Right forelimb (tissue), 1 donor: ENCODE data around the gene PTTG2.
"Not testable (repeated sequence)": the region's sequence is repeated elsewhere in the genome, so short reads cannot be mapped to it uniquely, and the experiment has no call there.

Experiments used
- DNase-seq: peaks from one replicate; pipeline ENCODE4 v3.0.0-alpha.2; 2018

PTTG2 gene

DNA sequence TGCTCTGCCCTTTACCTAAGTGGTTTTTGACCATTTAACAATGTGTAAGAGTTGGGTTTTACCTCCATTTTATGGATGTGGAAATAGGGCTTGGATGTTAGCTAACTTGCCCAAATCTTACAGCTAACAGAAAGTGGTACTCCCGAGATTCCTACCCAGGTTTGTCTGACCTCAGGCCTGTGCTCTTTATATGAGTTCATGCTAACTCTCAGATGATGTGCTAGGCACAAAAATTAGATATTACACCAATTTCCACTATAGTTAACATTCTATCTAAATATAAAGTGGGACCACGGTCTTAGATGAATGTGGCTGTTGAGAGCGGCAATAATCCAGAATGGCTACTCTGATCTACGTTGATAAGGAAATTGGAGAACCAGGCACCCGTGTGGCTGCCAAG is at the start of gene PTTG2:
TSS of gene PTTG2 (plus strand) at position 301 of the 400 bp plus-strand sequence. CDS start at position 338, 37 bp downstream.
- DNase-seq: no peak

DNA sequence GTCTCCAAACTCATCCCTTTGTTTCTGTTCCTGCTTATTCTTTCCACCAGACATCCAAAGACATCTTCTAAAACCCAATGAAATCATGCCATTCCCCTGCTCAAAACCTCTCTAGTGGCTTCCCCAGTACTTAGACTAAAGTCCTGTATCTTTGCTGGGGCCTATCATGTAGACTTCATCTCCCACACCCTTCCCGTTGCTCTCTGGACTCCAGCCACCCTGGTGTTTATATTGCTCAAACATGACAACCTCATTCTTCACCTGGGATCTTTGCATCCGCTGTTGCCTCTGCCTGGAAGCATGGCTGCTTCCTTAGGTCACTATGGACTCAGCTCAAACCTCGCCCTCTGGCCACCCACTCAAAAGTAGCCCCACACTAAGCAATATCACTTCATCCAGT is 45.7 kb upstream of the PTTG2 start:
- DNase-seq: no peak

DNA sequence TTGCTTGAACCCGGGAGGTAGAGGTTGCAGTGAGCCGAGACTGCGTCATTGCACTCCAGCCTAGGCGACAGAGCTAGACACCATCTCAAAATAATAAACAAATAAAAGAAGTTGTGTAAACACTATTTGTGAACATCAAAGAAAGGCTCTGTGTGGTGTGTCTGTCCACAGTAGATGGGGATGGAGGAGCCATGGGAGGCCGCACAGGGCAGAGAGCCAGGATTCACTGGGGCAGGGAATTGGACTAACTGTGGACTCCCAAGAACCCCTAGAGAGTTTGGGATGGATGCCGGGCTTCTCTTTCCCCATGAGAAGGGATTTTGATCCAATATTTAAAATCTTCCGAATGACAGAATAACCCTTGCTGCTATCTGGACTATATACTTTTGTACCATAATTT is 42.8 kb upstream of the PTTG2 start:
- no peak for DNase-seq

DNA sequence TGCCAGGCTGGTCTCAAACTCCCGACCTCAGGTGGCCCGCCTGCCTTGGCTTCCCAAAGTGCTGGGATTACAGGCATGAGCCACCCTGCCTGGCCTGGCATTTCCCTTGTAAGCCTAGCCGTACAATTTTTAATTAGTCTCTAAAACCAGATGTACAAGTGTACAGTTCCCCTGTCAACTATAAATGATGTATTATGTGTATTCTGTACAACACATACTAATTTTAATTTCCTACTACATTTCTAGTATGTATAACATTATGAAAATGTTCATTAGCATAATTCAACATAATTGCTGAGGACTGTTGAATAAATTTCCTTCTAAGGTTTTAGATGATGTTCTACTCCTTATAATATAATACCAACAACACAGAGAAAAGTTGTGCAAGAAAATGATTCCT is 41.5 kb upstream of the PTTG2 start:
- DNase-seq: no peak

DNA sequence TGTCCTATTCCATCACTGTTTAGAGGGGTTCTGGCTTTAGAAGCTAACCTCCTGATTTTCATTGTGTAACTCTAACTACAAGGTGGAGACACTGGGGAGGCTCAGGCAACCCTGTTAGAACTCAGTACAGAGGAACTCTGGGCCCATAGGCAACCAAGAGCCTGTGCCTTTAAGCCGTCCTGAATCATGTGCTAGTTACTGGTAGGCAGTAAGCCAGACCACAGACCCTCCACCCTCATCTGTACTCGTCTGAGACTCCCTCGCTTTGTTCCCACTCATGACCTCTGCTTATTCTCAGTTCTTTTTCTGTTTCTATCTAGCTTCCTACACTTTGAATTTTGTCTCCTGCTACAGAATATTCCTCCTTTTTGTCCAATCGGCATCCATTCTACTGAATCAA is 37.9 kb upstream of the PTTG2 start:
- no peak for DNase-seq

DNA sequence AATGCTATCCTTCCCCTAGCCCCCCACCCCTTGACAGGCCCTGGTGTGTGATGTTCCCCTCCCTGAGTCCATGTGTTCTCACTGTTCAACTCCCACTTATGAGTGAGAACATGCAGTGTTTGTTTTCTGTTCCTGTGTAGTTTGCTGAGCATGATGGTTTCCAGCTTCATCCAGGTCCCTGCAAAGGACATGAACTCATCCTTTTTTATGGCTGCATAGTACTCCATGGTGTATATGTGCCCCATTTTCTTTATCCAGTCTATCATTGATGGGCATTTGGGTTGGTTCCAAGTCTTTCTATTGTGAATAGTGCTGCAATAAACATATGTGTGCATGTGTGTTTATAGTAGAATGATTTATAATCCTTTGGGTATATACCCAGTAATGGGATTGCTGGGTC is 37.1 kb upstream of the PTTG2 start:
- not testable (repeated sequence) for DNase-seq

DNA sequence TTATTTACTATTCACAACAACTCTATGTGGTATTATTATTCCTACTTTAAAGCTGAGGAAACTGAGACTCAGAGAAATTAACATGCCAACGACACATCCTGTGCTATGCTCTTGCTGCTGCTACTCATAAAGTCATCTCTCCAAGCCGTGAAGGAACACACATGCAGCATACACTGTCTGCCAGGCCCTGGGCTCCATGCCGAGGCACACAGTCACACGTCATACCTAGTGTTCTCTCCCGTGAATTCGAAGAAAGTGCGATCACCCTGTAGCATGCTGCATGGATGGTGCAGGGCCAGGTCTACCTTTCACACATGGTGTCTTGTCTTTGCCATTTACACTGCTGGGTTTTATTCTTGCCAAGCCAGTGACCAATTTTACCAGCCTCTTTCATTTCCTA is 35.3 kb upstream of the PTTG2 start:
- no peak for DNase-seq

DNA sequence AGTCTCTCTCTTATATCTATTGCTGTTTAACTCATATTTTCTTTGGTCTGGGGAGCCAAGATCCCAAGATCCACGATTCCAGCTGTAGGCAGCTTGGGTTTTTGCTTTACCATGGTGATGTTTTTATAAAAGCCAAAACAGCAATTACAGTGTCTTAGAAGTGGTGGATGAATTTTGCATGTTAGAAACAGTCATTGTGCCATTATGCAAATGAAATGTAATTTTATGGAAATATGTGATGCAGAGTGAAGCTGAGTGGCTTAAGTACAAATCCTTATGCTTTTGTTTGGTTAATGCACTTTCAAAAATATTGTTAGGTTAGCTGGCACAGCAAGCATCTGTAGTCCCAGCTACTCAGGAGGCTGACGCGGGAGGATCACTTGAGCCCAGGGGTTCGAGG is 32.8 kb upstream of the PTTG2 start:
- no peak for DNase-seq

DNA sequence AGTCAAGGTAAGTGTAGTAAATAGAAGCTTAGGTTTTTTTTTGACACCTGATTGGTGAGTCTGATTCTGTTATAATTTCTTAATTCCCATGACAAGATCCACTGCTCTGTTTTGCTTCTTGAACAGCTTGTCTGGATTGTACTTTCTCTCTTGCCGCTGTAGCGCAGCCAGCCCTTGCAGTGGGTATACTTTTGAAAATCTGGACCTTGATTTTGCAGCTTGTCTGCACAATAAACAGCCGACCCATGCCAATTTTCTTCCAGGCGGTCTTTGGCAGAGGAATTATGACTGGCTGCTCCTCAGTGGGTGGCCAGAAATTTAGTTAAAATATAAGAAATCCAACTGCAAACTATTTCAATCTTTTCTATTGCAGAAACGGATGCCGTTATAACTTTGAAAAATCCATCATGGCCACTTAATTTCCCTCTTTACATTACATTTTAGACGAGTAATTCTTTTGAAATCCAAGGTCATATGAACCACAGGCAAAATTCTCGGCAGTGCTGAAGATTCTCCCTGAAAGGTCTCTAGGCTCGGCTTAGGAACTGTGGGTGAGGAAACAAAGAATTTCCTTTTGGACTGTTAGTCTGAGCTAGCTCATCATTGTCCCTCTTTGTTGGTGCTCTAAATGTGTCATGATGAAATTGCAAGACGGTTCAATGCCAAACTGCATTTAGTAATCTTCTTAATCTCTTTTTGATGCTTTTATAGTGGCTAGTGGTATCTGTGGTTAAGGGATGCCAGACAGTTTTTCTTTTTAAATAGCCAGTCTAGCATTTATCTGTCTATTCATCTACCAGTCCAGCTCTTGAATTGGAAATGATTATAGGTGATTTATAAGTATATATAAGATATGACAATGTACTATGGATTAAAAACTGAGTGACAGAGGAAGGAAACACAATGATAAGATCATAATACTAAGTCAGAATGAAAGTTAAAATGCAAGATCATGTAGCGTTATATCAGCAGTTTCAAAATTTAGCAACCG is 31.5 kb upstream of the PTTG2 start:
- DNase-seq: no peak

DNA sequence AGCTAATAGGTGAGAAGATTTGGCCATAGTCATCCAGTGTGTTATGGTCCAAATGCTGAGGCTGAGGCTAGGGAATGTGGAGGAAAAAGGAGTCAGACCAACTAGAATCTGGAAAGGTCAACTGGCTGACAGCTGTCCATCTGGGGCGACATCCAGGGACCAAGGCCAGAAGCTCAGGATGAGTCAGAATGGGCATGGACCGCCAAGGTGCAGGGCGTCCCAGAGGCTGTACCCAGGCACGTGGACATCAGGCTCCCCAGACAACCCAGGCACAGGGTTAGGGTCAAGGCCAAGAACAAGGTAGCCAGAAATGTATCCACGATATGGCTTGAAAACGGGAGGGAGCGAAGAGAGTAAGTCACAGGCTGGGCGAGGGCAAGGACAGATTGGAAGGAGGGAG is 26.1 kb upstream of the PTTG2 start:
- DNase-seq: no peak

DNA sequence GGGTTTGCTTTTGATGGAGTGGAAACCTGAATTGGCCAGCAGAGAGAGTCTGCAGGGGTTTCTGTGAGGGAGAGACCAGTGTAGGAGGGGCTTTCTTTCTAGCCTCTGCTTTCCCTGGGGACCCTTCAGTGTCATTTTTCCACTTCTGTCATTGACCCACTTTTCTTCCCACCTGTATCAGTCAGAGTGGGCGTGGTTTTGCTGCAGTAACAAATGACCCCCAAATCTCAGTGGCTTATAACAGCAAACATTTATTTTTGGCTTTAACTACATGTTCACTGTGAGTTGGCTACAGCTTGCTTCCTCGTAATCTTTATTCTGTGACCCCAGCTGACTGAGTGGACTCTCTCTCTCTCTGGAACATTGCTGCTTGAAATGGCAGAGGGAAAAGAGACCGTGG is 25.6 kb upstream of the PTTG2 start:
- no peak for DNase-seq

DNA sequence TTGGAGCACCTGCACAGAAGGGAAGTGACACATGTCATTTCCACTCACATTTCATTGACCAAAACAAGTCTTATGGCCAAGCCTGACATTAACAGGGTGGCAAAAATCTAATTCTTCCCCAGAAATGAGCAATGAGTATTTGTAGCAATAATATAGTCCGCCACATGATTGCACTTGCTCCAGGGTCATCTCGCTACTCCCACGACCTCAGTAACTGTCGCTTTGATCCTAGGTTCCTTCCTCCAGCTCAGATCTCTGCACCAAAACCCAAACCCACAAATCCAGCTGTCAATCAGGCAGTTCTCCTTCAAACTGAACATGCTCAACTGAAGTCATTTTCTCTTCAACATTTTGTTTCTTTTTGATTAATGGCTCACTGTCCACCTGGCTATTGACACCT is 25.2 kb upstream of the PTTG2 start:
- DNase-seq: no peak

DNA sequence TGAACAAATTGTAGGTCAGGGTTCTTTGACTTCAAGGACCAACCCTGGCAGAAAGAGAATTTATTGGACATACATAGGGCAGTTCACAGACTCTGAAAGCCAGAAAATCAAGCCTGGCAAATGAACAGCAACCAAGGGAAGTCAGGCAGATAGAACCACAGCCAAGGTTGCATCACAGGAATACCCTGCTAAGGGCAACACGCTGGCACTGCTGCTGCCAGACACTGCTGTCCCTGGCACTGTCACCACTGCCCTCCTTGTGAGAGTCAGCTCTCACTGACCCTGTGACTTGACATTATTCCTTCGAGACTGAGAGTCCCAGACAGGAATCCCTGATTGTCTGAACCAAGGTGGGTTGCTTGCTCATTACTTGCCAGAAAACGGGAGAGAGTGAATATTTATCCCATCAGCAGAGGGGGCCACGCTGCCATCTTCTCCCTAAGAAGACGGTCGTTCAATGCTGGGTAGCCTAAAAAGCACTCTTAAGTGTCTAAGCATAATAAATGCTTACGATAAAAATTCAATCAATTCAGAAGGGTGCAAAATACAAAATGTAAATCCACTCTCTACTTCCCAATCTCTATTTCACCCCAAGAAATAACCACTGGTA is 23.2 kb upstream of the PTTG2 start:
- no peak for DNase-seq

DNA sequence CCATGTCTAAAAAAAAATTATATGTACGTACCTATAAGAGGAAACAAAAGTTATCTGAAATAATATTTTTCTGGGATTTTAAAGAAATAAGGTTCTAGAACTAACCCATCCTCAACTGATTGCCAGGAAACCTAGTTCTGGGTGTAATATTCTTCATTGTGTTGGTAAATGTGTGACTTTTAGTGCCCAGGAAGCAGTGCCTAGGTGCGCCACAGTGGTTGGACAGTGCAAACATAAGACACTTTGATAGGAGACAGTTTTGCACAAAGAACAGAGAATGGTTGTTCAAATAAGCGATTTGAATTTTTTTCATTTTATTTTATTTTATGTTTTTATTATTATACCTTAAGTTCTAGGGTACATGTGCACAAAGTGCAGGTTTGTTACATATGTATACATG is 22.0 kb upstream of the PTTG2 start:
- DNase-seq: no peak

DNA sequence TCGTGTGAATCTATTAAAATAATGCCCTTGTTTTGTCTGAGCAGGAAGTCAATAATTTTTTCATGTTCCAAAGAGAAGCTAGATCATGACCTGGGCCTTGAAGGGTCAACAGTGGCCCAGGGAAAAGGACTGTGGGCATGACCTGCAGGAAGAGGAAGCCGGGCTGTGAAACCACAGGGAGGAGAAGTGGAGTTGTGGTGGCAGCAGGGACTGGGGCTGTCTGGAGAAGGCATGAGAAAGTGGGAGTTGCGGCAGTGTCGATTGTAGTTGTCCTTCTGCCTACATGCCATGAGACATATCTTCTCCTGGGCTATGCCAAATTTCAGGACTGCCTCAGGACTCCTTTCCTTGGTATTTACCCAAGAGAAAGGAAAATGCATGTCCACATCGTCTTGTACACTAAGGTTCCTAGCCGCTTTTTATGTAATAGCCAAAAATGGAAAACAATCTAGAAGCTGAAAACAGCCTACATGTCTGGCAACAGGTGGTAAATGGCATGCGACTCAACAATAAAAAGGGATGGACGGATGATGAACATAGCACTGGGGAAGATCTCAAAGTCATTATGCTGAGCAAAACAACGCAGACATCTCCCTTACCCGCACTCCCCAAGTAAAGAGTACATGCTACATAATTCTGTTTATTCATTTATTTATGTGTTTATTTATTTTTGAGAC is 13.6 kb upstream of the PTTG2 start:
- no peak for DNase-seq

DNA sequence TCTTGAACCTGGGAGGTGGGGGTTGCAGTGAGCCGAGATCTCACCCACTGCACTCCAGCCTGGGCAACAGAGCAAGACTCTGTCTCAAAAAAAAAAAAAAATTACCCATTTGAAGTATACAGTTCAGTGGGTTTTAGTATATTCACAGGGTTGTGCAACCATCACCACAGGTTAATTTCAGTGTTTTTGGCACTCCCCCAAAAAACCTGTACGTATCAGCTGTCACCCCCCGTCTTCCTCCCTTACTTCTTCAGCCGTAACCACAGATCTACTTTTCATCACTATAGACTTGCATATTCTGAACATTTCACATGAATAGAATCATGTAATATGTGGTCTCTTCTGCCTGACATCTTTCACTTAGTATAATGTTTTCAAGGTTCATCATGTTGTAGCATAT is 11.7 kb upstream of the PTTG2 start:
- no peak for DNase-seq

DNA sequence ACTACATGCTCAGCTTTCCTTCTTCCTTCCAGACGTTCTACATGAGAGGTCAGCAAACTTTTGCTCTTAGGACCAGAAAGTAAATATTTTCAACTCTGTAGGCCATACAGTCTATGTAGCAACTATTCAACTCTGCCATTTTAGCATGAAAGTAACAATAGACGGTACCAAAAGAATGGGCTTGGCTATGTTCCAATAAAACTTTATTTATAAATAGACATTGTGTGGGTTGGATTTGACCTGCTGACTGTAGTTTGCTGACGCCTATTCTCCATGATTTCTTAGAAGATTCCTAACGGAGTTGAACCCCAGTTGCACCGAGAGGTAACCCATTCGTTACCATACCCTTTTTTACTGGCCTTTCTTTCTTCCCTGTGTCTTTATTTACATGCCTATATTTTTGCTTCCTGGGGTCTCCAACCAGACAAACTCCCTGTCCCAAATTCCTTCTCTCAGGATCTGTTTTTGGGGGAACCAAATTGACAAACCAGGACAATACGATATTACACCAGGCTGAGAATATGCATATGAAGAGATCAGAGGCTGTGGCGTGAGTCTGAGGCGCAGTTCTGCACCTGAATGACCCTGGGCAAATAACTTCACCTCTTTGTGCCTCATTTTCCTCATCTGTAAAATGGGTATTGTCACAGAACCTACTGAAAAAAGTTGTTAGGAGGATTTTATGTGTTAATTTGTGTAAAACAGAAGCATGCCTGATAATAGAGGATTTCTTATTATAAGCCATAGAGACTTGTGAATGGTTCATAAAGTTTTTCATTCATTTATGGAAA is 10.4 kb upstream of the PTTG2 start:
- DNase-seq: no peak

DNA sequence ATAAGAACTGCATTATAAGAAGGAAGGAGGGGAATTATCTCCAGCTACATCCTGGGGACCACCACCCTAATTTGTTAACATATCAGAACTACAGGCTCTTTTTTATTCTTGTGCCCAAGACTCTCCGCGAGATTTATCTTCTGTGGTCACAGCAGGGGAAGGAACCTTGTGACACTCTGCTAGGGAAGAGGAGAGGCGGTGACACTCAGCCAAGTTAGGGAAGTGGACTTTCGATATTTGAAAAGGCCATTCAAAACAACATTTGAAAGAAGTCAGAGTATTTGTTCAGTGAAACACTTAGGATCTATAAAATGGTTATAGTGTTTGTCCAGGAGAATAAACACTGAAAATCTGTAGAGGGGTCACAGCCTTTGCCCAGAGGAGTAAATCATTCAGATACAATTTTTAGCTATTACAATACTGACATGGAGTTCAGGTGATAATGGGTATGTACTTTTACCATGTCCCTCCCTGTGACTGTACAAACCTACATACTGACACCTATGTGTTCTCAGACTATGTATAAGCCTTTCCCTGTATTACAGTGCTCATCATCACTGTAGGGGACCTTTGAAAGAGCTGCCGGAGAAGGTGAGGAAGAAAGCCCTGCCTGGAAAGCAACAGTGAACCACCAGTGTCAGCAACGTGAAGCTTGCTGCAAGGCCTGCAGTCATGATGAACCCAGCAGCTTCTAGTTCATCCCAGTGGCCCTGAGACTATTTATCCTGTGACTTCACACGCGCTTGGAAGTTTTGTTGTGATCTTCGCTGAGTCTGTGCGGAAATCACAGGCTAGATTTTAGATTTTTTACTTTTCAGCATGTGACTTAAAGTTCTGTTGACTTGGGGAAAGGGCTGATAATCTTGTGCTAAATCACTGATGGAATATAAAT is 8.5 kb upstream of the PTTG2 start:
- DNase-seq: no peak

DNA sequence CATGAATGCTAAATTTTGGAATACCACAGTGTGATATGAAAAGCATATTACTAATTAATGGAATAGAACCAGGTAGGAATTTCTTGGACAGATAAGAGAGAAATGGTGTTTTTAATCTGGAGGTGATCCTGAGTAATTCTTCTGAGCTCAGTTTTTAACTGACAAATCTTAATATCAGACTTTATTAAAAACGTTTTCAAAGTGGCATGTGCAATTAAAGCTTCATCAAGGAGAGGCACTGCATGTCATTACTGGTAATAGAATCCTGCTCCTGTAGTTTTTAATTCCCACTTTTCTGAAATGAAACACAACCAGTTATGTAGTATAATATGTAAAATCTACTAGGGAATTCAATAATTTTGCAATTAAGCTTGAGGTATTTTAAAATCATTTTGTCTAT is 7.0 kb upstream of the PTTG2 start:
- DNase-seq: no peak

DNA sequence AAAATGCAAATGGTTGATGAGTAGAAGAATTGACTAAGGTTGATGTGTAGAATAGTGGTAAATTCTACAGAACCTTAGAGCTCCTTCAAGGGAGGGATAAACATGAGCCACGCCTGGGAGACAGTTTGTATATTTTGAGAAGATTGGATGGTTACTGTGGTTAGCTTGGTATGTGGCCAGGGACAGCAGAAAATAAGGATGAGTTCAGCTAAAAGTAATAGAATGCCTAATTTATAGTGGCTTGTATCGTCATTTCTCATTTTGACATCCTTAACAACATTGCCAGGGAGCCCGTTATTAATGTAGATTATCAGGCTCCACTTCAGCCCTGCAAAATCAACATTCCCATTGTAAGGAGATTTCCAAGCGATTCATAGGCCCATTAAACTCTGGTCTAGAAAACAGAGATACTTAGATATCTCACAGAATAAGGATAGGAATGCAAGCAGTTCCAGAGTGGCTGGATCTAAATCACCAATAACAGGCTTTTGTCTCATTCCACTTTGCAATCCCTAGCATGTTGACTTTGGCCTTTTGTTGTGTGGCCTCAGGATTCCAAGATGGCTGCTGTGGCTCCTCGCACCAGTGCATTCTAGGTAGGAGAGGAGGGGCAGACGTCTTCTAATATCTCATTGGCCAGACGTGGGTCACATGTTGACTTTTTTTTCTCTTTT is 6.4 kb upstream of the PTTG2 start:
- DNase-seq: no peak

DNA sequence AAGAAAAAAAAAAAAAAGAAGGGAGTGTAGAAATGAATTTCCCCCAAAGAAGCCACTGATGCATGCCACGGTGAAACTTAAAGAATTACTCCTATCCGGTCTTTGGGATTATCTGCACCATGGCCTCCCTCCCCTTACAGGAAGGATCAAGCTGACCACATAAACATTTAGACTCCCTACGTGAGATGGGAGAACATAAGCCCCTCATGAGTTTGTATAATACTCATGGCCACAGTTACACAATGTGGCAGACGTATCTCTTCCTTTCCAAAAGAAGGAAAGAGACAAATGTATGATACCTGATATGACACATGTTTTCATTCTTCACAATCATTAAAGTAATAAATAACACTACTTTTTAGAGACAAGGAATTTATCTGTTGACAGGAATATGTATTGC is 3.3 kb upstream of the PTTG2 start:
- no peak for DNase-seq
